AG10803 (cell line): Measurements from ENCODE around the gene FBXW8.

ENCODE experiments used
- DNase-seq: peaks from one replicate; pipeline ENCODE4 v3.0.0; 2010; ENCODE audit warnings: low read depth
- H3K4me3 ChIP-seq: 2 replicates; pipeline ENCODE4 v1.5.1; 2011; ENCODE audit warnings: mild to moderate bottlenecking, low read length, control low read depth
- CTCF ChIP-seq: conservative IDR thresholded peaks from 2 replicates; pipeline ENCODE4 v1.5.1; 2011; ENCODE audit warnings: mild to moderate bottlenecking, low read length, control low read depth, inconsistent platforms

The FBXW8 gene

GRCh38 chr12:116898669-116899068 lies 12.1 kb upstream of the FBXW8 start:
- TF ChIP-seq CTCF: no peak
- no peak overlapping the region for H3K4me3 ChIP-seq
- DNase-seq: no peak

- TF ChIP-seq CTCF: no peak
- no peak for DNase-seq
- H3K4me3 ChIP-seq: no peak overlapping the region
These were observed 9.1 kb upstream of the FBXW8 start for GRCh38 chr12:116901612-116902011.

- no peak overlapping the region for H3K4me3 ChIP-seq
- no peak for TF ChIP-seq CTCF
- no peak for DNase-seq
These were observed 6.9 kb upstream of the FBXW8 start for GRCh38 chr12:116903818-116904217.

GRCh38 chr12:116906285-116906684 lies 4.5 kb upstream of the FBXW8 start:
- TF ChIP-seq CTCF: no peak
- DNase-seq: no peak
- H3K4me3 ChIP-seq: no peak overlapping the region

- TF ChIP-seq CTCF: no peak
- DNase-seq: no peak
- peak overlapping the region; percentile 70 for H3K4me3 ChIP-seq
These were observed 488 bp upstream of the FBXW8 start for GRCh38 chr12:116910280-116910644.

GRCh38 chr12:116915326-116915725 lies 4.6 kb downstream of the FBXW8 start:
- no peak overlapping the region for H3K4me3 ChIP-seq
- no peak for TF ChIP-seq CTCF
- DNase-seq: no peak

- H3K4me3 ChIP-seq: no peak overlapping the region
- peak; percentile 23 for DNase-seq
- no peak for TF ChIP-seq CTCF
These were observed 5.4 kb downstream of the FBXW8 start for GRCh38 chr12:116916122-116916521.
